CD14-positive monocyte (primary cell): ENCODE measurements around the gene NRXN3. TPM values are rescaled to one million over a fixed set of nuclear protein-coding genes. Genes with fewer than 3 reads are reported as not detected.

Experiments used
- DNase-seq, 3 donors: peaks; one replicate each; pipeline ENCODE4 v3.0.0-alpha.2; 2011 to 2022
- H2AFZ ChIP-seq: 2 replicates; pipeline ENCODE4 v1.6.0; 2012; ENCODE audit warnings: mild to moderate bottlenecking, low read depth, low read length, inconsistent platforms; ENCODE audit not compliant: insufficient read depth, poor library complexity, severe bottlenecking
- H3K27ac ChIP-seq, 2 donors: 1 replicate in 1 of 2; 2 replicates in 1 of 2; pipeline ENCODE4 v1.5.1; 2012 to 2013; ENCODE audit warnings: low read length in 2 of 2, control low read depth in 1 of 2, inconsistent platforms in 1 of 2, low read depth in 1 of 2, mild to moderate bottlenecking in 1 of 2
- H3K27me3 ChIP-seq, 2 donors: one replicate each; pipeline versions ENCODE4 v1.6.0 to v1.6.1; 2011 to 2013; ENCODE audit warnings: low read length in 2 of 2; ENCODE audit not compliant: control insufficient read depth in 2 of 2, insufficient read depth in 2 of 2
- H3K36me3 ChIP-seq, 2 donors: replicated peaks in 1 of 2; 1 replicate in 1 of 2; 2 replicates in 1 of 2; pipeline versions ENCODE4 v1.5.1 to v1.6.1; 2012 to 2013; ENCODE audit warnings: low read length in 2 of 2, control low read depth in 1 of 2, inconsistent platforms in 1 of 2, mild to moderate bottlenecking in 1 of 2; ENCODE audit not compliant: insufficient read depth in 2 of 2, control insufficient read depth in 1 of 2
- H3K4me1 ChIP-seq, 2 donors: 1 replicate in 1 of 2; 2 replicates in 1 of 2; pipeline versions ENCODE4 v1.5.1 to v1.6.1; 2012 to 2013; ENCODE audit warnings: low read length in 2 of 2, control low read depth in 1 of 2, inconsistent platforms in 1 of 2, mild to moderate bottlenecking in 1 of 2, moderate library complexity in 1 of 2; ENCODE audit not compliant: insufficient read depth in 2 of 2, control insufficient read depth in 1 of 2
- H3K4me2 ChIP-seq: replicated peaks from 2 replicates; pipeline ENCODE3; 2012; ENCODE audit warnings: low read length, moderate library complexity, mild to moderate bottlenecking; ENCODE audit not compliant: poor library complexity, severe bottlenecking; ENCODE audit errors: extremely low read depth
- H3K4me3 ChIP-seq, 3 experiments: fragments of 200-600 bp in 1 of 3; sonication (generic) in 1 of 3; replicated peaks in 1 of 3; 1 replicate in 2 of 3; 2 replicates in 1 of 3; pipeline ENCODE4 v1.5.1; 2011 to 2013; ENCODE audit warnings: low read length in 3 of 3, mild to moderate bottlenecking in 3 of 3, control low read depth in 2 of 3, low read depth in 2 of 3, inconsistent platforms in 1 of 3, moderate library complexity in 1 of 3
- H3K79me2 ChIP-seq: 2 replicates; pipeline ENCODE4 v1.6.0; 2012; ENCODE audit warnings: mild to moderate bottlenecking, control low read depth, inconsistent platforms, low read length, moderate library complexity; ENCODE audit not compliant: insufficient read depth
- H3K9ac ChIP-seq: 2 replicates; pipeline ENCODE4 v1.6.0; 2017; ENCODE audit warnings: low read length, mild to moderate bottlenecking; ENCODE audit not compliant: insufficient read depth, poor library complexity, severe bottlenecking
- H3K9me3 ChIP-seq, 2 donors: replicated peaks in 1 of 2; 1 replicate in 1 of 2; 2 replicates in 1 of 2; pipeline versions ENCODE4 v1.5.1 to v1.6.1; 2012 to 2013; ENCODE audit warnings: low read length in 2 of 2, control low read depth in 1 of 2; ENCODE audit not compliant: control insufficient read depth in 1 of 2, insufficient read depth in 1 of 2
- H4K20me1 ChIP-seq: 2 replicates; pipeline ENCODE4 v1.6.0; 2012; ENCODE audit warnings: mild to moderate bottlenecking, low read length, control low read depth, moderate library complexity; ENCODE audit not compliant: insufficient read depth
- H3K27ac Mint-ChIP-seq, 7 donors: one replicate each; pipeline ENCODE4 v1.8.0; 2020; ENCODE audit warnings: mild to moderate bottlenecking in 7 of 7, mixed read lengths in 7 of 7, moderate library complexity in 6 of 7, inconsistent platforms in 2 of 7
- H3K27me3 Mint-ChIP-seq, 3 donors: one replicate each; pipeline ENCODE4 v1.8.0; 2021 to 2022; ENCODE audit warnings: low read depth in 3 of 3, mild to moderate bottlenecking in 3 of 3, mixed read lengths in 3 of 3, moderate library complexity in 3 of 3, inconsistent platforms in 1 of 3
- H3K36me3 Mint-ChIP-seq, 2 donors: one replicate each; pipeline ENCODE4 v1.8.0; 2020; ENCODE audit warnings: mixed read lengths in 2 of 2, inconsistent platforms in 1 of 2, mild to moderate bottlenecking in 1 of 2
- H3K4me1 Mint-ChIP-seq: one replicate; pipeline ENCODE4 v1.8.0; 2020; ENCODE audit warnings: mild to moderate bottlenecking, mixed read lengths
- H3K4me3 Mint-ChIP-seq, 2 donors: one replicate each; pipeline ENCODE4 v1.8.0; 2020; ENCODE audit warnings: mild to moderate bottlenecking in 2 of 2, mixed read lengths in 2 of 2, moderate library complexity in 1 of 2
- H3K9me3 Mint-ChIP-seq, 7 donors: one replicate each; pipeline ENCODE4 v1.8.0; 2020 to 2022; ENCODE audit warnings: mixed read lengths in 7 of 7, mild to moderate bottlenecking in 6 of 7, moderate library complexity in 6 of 7, inconsistent platforms in 2 of 7
- CTCF ChIP-seq: fragments of 200-600 bp; IDR thresholded peaks from one replicate; pipeline ENCODE4 v1.8.0; 2022; ENCODE audit warnings: antibody characterized with exemption, mild to moderate bottlenecking
- WGBS: methylation state at CpG from one replicate; pipeline ENCODE4 v1.1.5; 2013; ENCODE audit warnings: missing lambda C conversion rate; ENCODE audit not compliant: insufficient coverage; 5-methylcytosine and 5-hydroxymethylcytosine counted together
- intact Hi-C, 2 donors: fragments of 100-400 bp; cut with micrococcal nuclease; formaldehyde crosslinking; loops; one replicate each; pipeline versions ENCODE4 v1.15.0 to v1.15.1; 2023
- polyA plus RNA-seq, 3 donors: library from polyadenylated mRNA; depleted of rRNA in 1 of 3; unstranded in 2 of 3; stranded (reverse) in 1 of 3; fragments of 300-500 nt in 2 of 3; fragments of >200 nt in 1 of 3; fragmentation: Illumina TruSeq in 2 of 3; gene quantifications; 1 replicate in 2 of 3; 2 replicates in 1 of 3; pipeline ENCODE4 v1.2.3, GENCODE V29; 2012 to 2021

The NRXN3 gene
- polyA plus RNA-seq, 3 donors, result not detected

DNA sequence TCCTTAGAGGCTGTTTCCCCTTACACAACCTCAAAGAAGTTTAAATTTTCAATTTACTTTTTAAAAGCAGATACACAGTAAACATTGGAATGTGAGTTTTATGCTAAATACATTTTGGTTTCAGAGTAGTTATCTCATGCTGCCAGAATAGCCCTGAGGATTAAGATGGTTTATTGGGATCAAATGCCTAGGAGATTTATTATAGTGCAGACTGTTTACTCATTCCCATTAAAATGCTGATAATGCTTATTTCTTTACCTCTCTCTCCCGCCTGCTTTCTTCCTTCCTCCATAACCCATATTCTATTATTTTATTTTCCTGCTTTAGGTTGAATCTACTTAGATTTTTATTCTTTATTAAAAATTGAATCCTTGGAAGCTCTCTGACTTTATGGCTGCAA lies 1701.0 kb downstream of the NRXN3 start:
- intact Hi-C loops, result no loop called here
- no peaks in the 10 kb centered on the region for H3K9me3 ChIP-seq
- no peak for DNase-seq
- H3K79me2 ChIP-seq, result no peaks in the 10 kb centered on the region
- no peak overlapping the region for H3K9ac ChIP-seq
- WGBS, result no CpG with 5 or more reads among the region's 1 CpG
- H4K20me1 ChIP-seq, result no peaks in the 10 kb centered on the region
- H3K36me3 ChIP-seq, result no peaks in the 10 kb centered on the region
- H3K27me3 ChIP-seq, result no peaks in the 10 kb centered on the region
- Mint-ChIP-seq H3K4me3 (no peak overlapping the region), H3K4me1 (no peaks in the 10 kb centered on the region), H3K27me3 (peaks cover 0 to 2% (median 2%) of the 10 kb centered on the region in 3 donors), H3K27ac (no peak overlapping the region), H3K9me3 (peaks cover 0 to 4% (median 0%) of the 10 kb centered on the region in 7 donors), H3K36me3 (no peaks in the 10 kb centered on the region)
- TF ChIP-seq CTCF, result no peak
- H3K27ac ChIP-seq, result no peak overlapping the region
- H3K4me2 ChIP-seq, result no peak overlapping the region
- H3K4me1 ChIP-seq, result no peaks in the 10 kb centered on the region
- H2AFZ ChIP-seq, result no peak overlapping the region
- no peak overlapping the region for H3K4me3 ChIP-seq

GRCh38 chr14:79878229-79878628 lies 1708.1 kb downstream of the NRXN3 start:
- Histone ChIP-seq H3K27me3 (no peaks in the 10 kb centered on the region), H4K20me1 (no peaks in the 10 kb centered on the region), H3K36me3 (no peaks in the 10 kb centered on the region), H3K4me3 (no peak overlapping the region), H3K79me2 (no peaks in the 10 kb centered on the region), H3K9ac (no peak overlapping the region), H2AFZ (no peak overlapping the region), H3K27ac (no peak overlapping the region), H3K4me2 (no peak overlapping the region), H3K4me1 (no peaks in the 10 kb centered on the region), H3K9me3 (no peaks in the 10 kb centered on the region)
- Mint-ChIP-seq H3K4me1 (no peaks in the 10 kb centered on the region), H3K9me3 (peaks cover 0 to 6% (median 0%) of the 10 kb centered on the region in 7 donors), H3K4me3 (no peak overlapping the region), H3K36me3 (no peaks in the 10 kb centered on the region), H3K27me3 (peaks cover 0 to 2% (median 1%) of the 10 kb centered on the region in 3 donors), H3K27ac (no peak overlapping the region)
- DNase-seq, result no peak
- intact Hi-C loops, result no loop called here
- TF ChIP-seq CTCF, result no peak
